Stimulated activated CD8-positive, alpha-beta memory T cell treated with anti-CD3 and anti-CD28 coated beads, Interleukin-15, amount 100 ng/mL, for 48 hours (primary cell): ENCODE results near the gene LAGE3.

Source experiments
- DNase-seq, 2 donors: peaks; one replicate each; pipeline ENCODE4 v3.0.0-alpha.2; 2020; ENCODE audit warnings: low read depth in 2 of 2

LAGE3 gene

GRCh38 chrX:154478728-154479622 lies at the start of gene LAGE3:
Gene LAGE3, minus strand, starts transcription at chrX:154479281. Its CDS starts 366 bp downstream, at chrX:154478915.
- DNase-seq, result peak; percentile 86 to 88

- DNase-seq, result peak in 1 of 2 donors; percentile 32
These were observed 48.0 kb upstream of the LAGE3 start for GRCh38 chrX:154526901-154527675.

- no peak for DNase-seq
These were observed 46.8 kb upstream of the LAGE3 start for GRCh38 chrX:154525606-154526490.

- no peak for DNase-seq
These were observed 40.3 kb upstream of the LAGE3 start for GRCh38 chrX:154519389-154519788.

- DNase-seq, result no peak
These were observed 38.2 kb upstream of the LAGE3 start for GRCh38 chrX:154517101-154517781.

- no peak for DNase-seq
These were observed 37.6 kb upstream of the LAGE3 start for GRCh38 chrX:154516656-154517100.

- DNase-seq, result peak; percentile 89 to 90
These were observed 37.0 kb upstream of the LAGE3 start, which contains the start of gene FAM3A for GRCh38 chrX:154515966-154516655. Gene FAM3A, minus strand, starts transcription at chrX:154516232. Its CDS starts 460 bp downstream, at chrX:154515772.

GRCh38 chrX:154515090-154515965 lies 36.2 kb upstream of the LAGE3 start:
- DNase-seq, result no peak

GRCh38 chrX:154513716-154514115 lies 34.6 kb upstream of the LAGE3 start:
- DNase-seq, result no peak

GRCh38 chrX:154512879-154513553 lies 33.9 kb upstream of the LAGE3 start:
- no peak for DNase-seq

- DNase-seq, result no peak
These were observed 32.7 kb upstream of the LAGE3 start for GRCh38 chrX:154511761-154512160.

- no peak for DNase-seq
These were observed 30.4 kb upstream of the LAGE3 start for GRCh38 chrX:154509455-154509854.

- DNase-seq, result no peak
These were observed 29.3 kb upstream of the LAGE3 start for GRCh38 chrX:154508384-154508745.

GRCh38 chrX:154507673-154508383 lies 28.7 kb upstream of the LAGE3 start:
- DNase-seq, result no peak

- DNase-seq, result no peak
These were observed 27.6 kb upstream of the LAGE3 start for GRCh38 chrX:154506483-154507332.

GRCh38 chrX:154505734-154506133 lies 26.7 kb upstream of the LAGE3 start:
- DNase-seq, result no peak

- DNase-seq, result no peak
These were observed 23.9 kb upstream of the LAGE3 start for GRCh38 chrX:154502989-154503388.
